ENCODE data around the gene PMM2.

DNA sequence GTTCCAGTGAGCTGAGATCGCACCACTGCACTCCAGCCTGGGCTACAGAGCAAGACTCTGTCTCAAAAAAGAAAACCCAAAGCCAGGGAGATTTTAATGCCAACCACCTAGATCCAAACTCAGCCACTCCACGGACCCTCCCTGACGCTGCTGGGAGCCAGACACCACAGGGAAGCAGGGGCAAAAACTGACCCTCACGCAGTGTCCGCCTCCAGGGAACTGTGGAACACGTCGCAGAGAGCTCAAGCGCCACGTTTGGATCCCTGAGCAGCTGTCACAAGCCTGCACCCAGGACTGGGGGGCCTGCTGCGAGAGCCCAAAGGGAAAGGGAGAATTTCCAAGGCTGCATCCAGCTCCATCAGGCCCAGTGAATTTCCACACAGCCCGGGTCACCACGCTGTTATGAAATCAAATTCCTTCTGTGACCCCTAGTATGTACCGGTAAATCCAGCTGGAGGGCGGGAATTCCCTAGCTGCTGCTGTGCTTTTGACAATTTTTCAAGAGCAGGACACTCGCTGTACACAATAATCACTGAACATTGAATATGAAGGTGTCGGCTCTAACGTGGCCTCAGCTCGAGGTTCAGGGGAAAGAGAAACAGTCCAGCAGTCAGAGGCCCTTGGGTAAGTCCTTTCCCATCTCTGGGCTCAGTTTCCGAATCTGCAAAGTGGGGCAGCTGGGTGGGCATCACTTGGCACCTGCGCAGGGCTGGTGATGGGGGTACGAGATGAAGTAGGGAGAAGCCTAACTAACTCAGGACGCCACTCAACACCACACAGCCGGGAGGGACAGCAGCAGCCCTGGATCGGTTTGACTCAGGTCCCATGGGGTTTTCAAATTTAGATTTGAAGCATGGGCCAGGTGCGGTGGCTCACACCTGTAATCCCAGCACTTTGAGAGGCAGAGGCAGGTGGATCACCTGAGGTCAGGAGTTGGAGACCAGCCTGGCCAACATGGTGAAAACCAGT lies 62.6 kb downstream of the PMM2 start:
- TF ChIP-seq, protein P1, sequence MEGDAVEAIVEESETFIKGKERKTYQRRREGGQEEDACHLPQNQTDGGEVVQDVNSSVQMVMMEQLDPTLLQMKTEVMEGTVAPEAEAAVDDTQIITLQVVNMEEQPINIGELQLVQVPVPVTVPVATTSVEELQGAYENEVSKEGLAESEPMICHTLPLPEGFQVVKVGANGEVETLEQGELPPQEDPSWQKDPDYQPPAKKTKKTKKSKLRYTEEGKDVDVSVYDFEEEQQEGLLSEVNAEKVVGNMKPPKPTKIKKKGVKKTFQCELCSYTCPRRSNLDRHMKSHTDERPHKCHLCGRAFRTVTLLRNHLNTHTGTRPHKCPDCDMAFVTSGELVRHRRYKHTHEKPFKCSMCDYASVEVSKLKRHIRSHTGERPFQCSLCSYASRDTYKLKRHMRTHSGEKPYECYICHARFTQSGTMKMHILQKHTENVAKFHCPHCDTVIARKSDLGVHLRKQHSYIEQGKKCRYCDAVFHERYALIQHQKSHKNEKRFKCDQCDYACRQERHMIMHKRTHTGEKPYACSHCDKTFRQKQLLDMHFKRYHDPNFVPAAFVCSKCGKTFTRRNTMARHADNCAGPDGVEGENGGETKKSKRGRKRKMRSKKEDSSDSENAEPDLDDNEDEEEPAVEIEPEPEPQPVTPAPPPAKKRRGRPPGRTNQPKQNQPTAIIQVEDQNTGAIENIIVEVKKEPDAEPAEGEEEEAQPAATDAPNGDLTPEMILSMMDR (IDR thresholded peaks at IDR 0.05 in 4 of 5, conservative IDR thresholded peaks at IDR 0.05 in 1 of 5), result no peak
- TF ChIP-seq POLR2A (IDR thresholded peaks at IDR 0.05), result no peak

Measured in gastrocnemius medialis (tissue), 4 donors.